Gastroesophageal sphincter (tissue), 4 donors: Measurements from ENCODE around the gene KCTD14. TPM values are rescaled to one million over a fixed set of nuclear protein-coding genes. Genes with fewer than 3 reads are reported as not detected.

Experiments
- ATAC-seq: fragments of 150-250 bp; one replicate; pipeline ENCODE4 v1.9.1; 2016; ENCODE audit warnings: mild to moderate bottlenecking, moderate library complexity
- H3K27ac ChIP-seq, 4 donors: fragments of 200-600 bp; sonication (generic) in 3 of 4; 1 replicate in 3 of 4; 2 replicates in 1 of 4; pipeline ENCODE4 v1.5.1; 2016 to 2019
- H3K27me3 ChIP-seq: fragments of 200-600 bp; sonication (generic); one replicate; pipeline ENCODE4 v1.5.1; 2019
- H3K36me3 ChIP-seq, 2 donors: fragments of 200-600 bp; sonication (generic); one replicate each; pipeline ENCODE4 v1.5.1; 2019; ENCODE audit warnings: control low read depth in 1 of 2
- H3K4me1 ChIP-seq, 3 donors: fragments of 200-600 bp; sonication (generic); 1 replicate in 2 of 3; 2 replicates in 1 of 3; pipeline ENCODE4 v1.5.1; 2016 to 2019; ENCODE audit warnings: control low read depth in 2 of 3
- H3K4me3 ChIP-seq, 2 donors: fragments of 200-600 bp; sonication (generic); one replicate each; pipeline ENCODE4 v1.5.1; 2019; ENCODE audit warnings: mild to moderate bottlenecking in 1 of 2, moderate library complexity in 1 of 2
- H3K9me3 ChIP-seq, 3 donors: fragments of 200-600 bp; sonication (generic); one replicate each; pipeline ENCODE4 v1.5.1; 2017 to 2019; ENCODE audit warnings: control low read depth in 2 of 3
- CTCF ChIP-seq, 4 experiments: fragments of 200-600 bp in 2 of 4; fragments of 450-650 bp in 2 of 4; sonication (generic) in 1 of 4; IDR thresholded peaks; one replicate each; pipeline ENCODE4 v1.5.1; 2017 to 2019; ENCODE audit warnings: antibody characterized with exemption in 4 of 4, mild to moderate bottlenecking in 2 of 4, moderate library complexity in 2 of 4
- EP300 ChIP-seq: sonication (generic); formaldehyde crosslinking; IDR thresholded peaks from one replicate; pipeline ENCODE4 v1.6.1; 2017; ENCODE audit warnings: antibody characterized with exemption, mild to moderate bottlenecking
- POLR2A ChIP-seq, 2 donors: fragments of 450-650 bp; IDR thresholded peaks; one replicate each; pipeline ENCODE4 v1.6.1; 2017; ENCODE audit warnings: antibody characterized with exemption in 2 of 2, mild to moderate bottlenecking in 2 of 2, moderate library complexity in 1 of 2
- POLR2AphosphoS5 ChIP-seq: sonication (generic); formaldehyde crosslinking; IDR thresholded peaks from one replicate; pipeline ENCODE4 v1.6.1; 2017; ENCODE audit warnings: antibody characterized with exemption
- WGBS, 2 donors: methylation state at CpG; one replicate each; pipeline ENCODE4 v1.1.5; 2018; ENCODE audit warnings: low coverage in 1 of 2; 5-methylcytosine and 5-hydroxymethylcytosine counted together
- total RNA-seq, 4 donors: library from RNA; depleted of rRNA; stranded (reverse); fragments of >200 nt; gene quantifications; one replicate each; pipeline ENCODE4 v1.1.0, GENCODE V29; 2016

KCTD14 gene
- total RNA-seq, 4 donors from 2014 or later = 0.58 to 2.3 (median 1.4) TPM

GRCh38 chr11:78057462-78058055 lies 34.5 kb upstream of the KCTD14 start:
- TF ChIP-seq EP300 = no peak
- TF ChIP-seq POLR2A (IDR thresholded peaks at IDR 0.05) = no peak
- TF ChIP-seq POLR2AphosphoS5 = no peak
- no peak for TF ChIP-seq CTCF (IDR thresholded peaks at IDR 0.05)
- no peak for ATAC-seq
- H3K9me3 ChIP-seq = no peaks in the 10 kb centered on the region
- H3K27me3 ChIP-seq = no peaks in the 10 kb centered on the region
- H3K4me3 ChIP-seq = no peak overlapping the region
- H3K27ac ChIP-seq = no peak overlapping the region
- WGBS, 2 donors = 78 to 81% methylated on average over 6 to 8 of the region's 10 CpGs
- peaks cover 0 to 13% (median 0%) of the 10 kb centered on the region in 3 donors for H3K4me1 ChIP-seq
- H3K36me3 ChIP-seq = no peaks in the 10 kb centered on the region

- Histone ChIP-seq H3K27me3 (no peaks in the 10 kb centered on the region), H3K27ac (no peak overlapping the region), H3K4me3 (no peak overlapping the region), H3K36me3 (no peaks in the 10 kb centered on the region), H3K9me3 (no peaks in the 10 kb centered on the region), H3K4me1 (peaks cover 0 to 4% (median 0%) of the 10 kb centered on the region in 3 donors)
- 58 to 68% methylated on average over 3 of the region's 3 CpGs for WGBS, 2 donors
- TF ChIP-seq EP300 (no peak), CTCF (IDR thresholded peaks at IDR 0.05) (no peak), POLR2A (IDR thresholded peaks at IDR 0.05) (no peak), POLR2AphosphoS5 (no peak)
- ATAC-seq = no peak
Observed at GRCh38 chr11:78056093-78056492, 33.0 kb upstream of the KCTD14 start.

GRCh38 chr11:78054971-78055370 lies 31.9 kb upstream of the KCTD14 start:
- H3K27me3 ChIP-seq = no peaks in the 10 kb centered on the region
- no peaks in the 10 kb centered on the region for H3K36me3 ChIP-seq
- no peak overlapping the region for H3K4me3 ChIP-seq
- ATAC-seq = no peak
- TF ChIP-seq POLR2A (IDR thresholded peaks at IDR 0.05) (no peak), EP300 (no peak), CTCF (IDR thresholded peaks at IDR 0.05) (no peak), POLR2AphosphoS5 (no peak)
- no peaks in the 10 kb centered on the region for H3K4me1 ChIP-seq
- H3K9me3 ChIP-seq = no peaks in the 10 kb centered on the region
- 80% methylated on average over 4 of the region's 4 CpGs; no CpG with 5 or more reads in 1 of the 2 donors for WGBS, 2 donors
- no peak overlapping the region for H3K27ac ChIP-seq

- Histone ChIP-seq H3K9me3 (no peaks in the 10 kb centered on the region), H3K36me3 (no peaks in the 10 kb centered on the region), H3K4me3 (no peak overlapping the region), H3K27me3 (no peaks in the 10 kb centered on the region), H3K4me1 (peaks cover 0 to 4% (median 0%) of the 10 kb centered on the region in 3 donors), H3K27ac (no peak overlapping the region)
- TF ChIP-seq POLR2A (IDR thresholded peaks at IDR 0.05) (no peak), POLR2AphosphoS5 (no peak), CTCF (IDR thresholded peaks at IDR 0.05) (no peak), EP300 (no peak)
- 84 to 93% methylated on average over 2 to 5 of the region's 6 CpGs for WGBS, 2 donors
- ATAC-seq = no peak
Observed at GRCh38 chr11:78050964-78051831, 28.1 kb upstream of the KCTD14 start.
